OCI-LY3 (cell line): ENCODE measurements around the gene LDLRAD1.
"Not testable (repeated sequence)": the region's sequence is repeated elsewhere in the genome, so short reads cannot be mapped to it uniquely, and the experiment has no call there.

Experiments used
- H2AFZ ChIP-seq: fragments of 200-600, 300-600 bp; shearing (Covaris generic); 2 replicates; pipeline ENCODE4 v1.6.0; 2014; ENCODE audit warnings: antibody characterized with exemption, low read depth, low read length
- H3K27ac ChIP-seq: fragments of 200-600, 300-600 bp; sonication (generic); 2 replicates; pipeline ENCODE4 v1.5.1; 2014; ENCODE audit warnings: mild to moderate bottlenecking, low read length, moderate library complexity, mixed read lengths
- H3K27me3 ChIP-seq: fragments of 200-600, 300-600 bp; sonication (generic); 2 replicates; pipeline ENCODE4 v1.6.1; 2014; ENCODE audit warnings: low read depth, low read length, mixed read lengths
- H3K36me3 ChIP-seq: fragments of 200-600, 300-600 bp; sonication (generic); replicated peaks from 2 replicates; pipeline ENCODE3; 2014; ENCODE audit warnings: low read depth, low read length, mixed read lengths
- H3K4me1 ChIP-seq: fragments of 300-600, 200-600 bp; sonication (generic); 2 replicates; pipeline ENCODE4 v1.6.1; 2014; ENCODE audit warnings: low read length, mixed read lengths
- H3K4me2 ChIP-seq: fragments of 200-600, 300-600 bp; sonication (generic); 2 replicates; pipeline ENCODE4 v1.6.1; 2014; ENCODE audit warnings: low read length, mixed read lengths
- H3K4me3 ChIP-seq: fragments of 300-600, 200-600 bp; sonication (generic); 2 replicates; pipeline ENCODE4 v1.5.1; 2014; ENCODE audit warnings: antibody characterized with exemption, mild to moderate bottlenecking, low read length, moderate library complexity
- H3K79me2 ChIP-seq: fragments of 300-600, 200-600 bp; shearing (Covaris generic); 2 replicates; pipeline ENCODE4 v1.6.1; 2014; ENCODE audit warnings: mild to moderate bottlenecking, low read length, mixed read lengths
- H3K9ac ChIP-seq: fragments of 300-600, 200-600 bp; shearing (Covaris generic); 2 replicates; pipeline ENCODE4 v1.6.0; 2014; ENCODE audit warnings: mild to moderate bottlenecking, low read length, moderate library complexity
- H3K9me3 ChIP-seq: fragments of 200-600, 300-600 bp; shearing (Covaris generic); 2 replicates; pipeline ENCODE4 v1.6.1; 2014; ENCODE audit warnings: low read length, mixed read lengths; ENCODE audit not compliant: insufficient read depth
- H4K20me1 ChIP-seq: fragments of 200-600, 300-600 bp; sonication (generic); 2 replicates; pipeline ENCODE4 v1.6.1; 2016; ENCODE audit warnings: low read length, mixed read lengths; ENCODE audit not compliant: insufficient read depth
- EZH2phosphoT487 ChIP-seq: fragments of 200-600 bp; shearing (Covaris generic); IDR thresholded peaks from 2 replicates; pipeline ENCODE4 v1.6.1; 2018; ENCODE audit warnings: antibody characterized with exemption, mixed run types, low read depth
- TF ChIP-seq, protein P1 (sequence below): fragments of 200-600, 300-600 bp; sonication (generic); IDR thresholded peaks from 2 replicates; pipeline ENCODE4 v1.5.1; 2014; ENCODE audit warnings: antibody characterized with exemption, low read length, low read depth

LDLRAD1 gene

DNA sequence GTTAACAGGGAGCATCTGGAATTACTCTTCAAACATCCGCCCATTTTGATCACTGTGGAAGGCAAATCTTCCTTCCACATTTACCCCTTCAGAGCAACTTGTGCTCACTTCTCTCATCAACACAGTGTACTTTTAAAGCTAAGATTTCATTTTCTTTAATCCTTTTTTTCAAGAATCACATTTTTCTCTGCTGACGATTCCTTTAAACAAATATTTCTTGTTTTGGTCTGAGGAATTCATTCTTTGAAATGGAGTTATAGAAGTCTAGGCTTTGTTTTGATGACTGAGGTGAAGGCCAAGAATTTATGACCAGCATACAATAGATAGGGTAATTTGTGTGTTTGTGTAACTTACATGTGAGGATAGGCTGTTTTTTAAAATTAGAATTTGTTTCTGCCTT, 46.3 kb downstream of the LDLRAD1 start:
- H3K27ac ChIP-seq: no peak overlapping the region
- no peak overlapping the region for H3K4me2 ChIP-seq
- H4K20me1 ChIP-seq: no peaks in the 10 kb centered on the region
- no peaks in the 10 kb centered on the region for H3K9me3 ChIP-seq
- no peaks in the 10 kb centered on the region for H3K36me3 ChIP-seq
- H3K4me3 ChIP-seq: no peak overlapping the region
- no peak for TF ChIP-seq EZH2phosphoT487
- TF ChIP-seq, protein P1, sequence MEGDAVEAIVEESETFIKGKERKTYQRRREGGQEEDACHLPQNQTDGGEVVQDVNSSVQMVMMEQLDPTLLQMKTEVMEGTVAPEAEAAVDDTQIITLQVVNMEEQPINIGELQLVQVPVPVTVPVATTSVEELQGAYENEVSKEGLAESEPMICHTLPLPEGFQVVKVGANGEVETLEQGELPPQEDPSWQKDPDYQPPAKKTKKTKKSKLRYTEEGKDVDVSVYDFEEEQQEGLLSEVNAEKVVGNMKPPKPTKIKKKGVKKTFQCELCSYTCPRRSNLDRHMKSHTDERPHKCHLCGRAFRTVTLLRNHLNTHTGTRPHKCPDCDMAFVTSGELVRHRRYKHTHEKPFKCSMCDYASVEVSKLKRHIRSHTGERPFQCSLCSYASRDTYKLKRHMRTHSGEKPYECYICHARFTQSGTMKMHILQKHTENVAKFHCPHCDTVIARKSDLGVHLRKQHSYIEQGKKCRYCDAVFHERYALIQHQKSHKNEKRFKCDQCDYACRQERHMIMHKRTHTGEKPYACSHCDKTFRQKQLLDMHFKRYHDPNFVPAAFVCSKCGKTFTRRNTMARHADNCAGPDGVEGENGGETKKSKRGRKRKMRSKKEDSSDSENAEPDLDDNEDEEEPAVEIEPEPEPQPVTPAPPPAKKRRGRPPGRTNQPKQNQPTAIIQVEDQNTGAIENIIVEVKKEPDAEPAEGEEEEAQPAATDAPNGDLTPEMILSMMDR: no peak
- H3K9ac ChIP-seq: no peak overlapping the region
- no peaks in the 10 kb centered on the region for H3K27me3 ChIP-seq
- no peaks in the 10 kb centered on the region for H3K79me2 ChIP-seq
- no peak overlapping the region for H2AFZ ChIP-seq
- no peaks in the 10 kb centered on the region for H3K4me1 ChIP-seq

DNA sequence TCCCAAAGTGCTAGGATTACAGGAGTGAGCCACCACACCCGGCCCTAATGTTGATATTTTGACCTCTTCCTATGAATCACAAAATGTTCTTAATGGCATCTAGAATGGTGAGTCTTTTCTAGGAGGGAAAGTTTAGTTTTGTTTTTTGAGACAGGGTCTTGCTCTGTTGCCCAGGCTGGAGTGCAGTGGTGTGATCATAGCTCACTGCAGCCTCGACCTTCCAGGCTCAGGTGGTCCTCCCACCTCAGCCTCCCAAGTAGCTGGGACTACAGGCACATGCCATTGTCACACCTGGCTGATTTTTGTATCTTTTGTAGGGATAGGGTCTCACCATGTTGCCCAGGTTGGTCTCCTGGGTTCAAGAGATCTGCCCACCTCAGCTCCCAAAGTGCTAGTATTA, 48.7 kb downstream of the LDLRAD1 start:
- H3K4me3 ChIP-seq, H3K36me3 ChIP-seq, H4K20me1 ChIP-seq, H3K79me2 ChIP-seq, H3K27me3 ChIP-seq, H3K4me1 ChIP-seq, H3K9ac ChIP-seq, H2AFZ ChIP-seq, H3K9me3 ChIP-seq, H3K27ac ChIP-seq, H3K4me2 ChIP-seq: not testable (repeated sequence)

DNA sequence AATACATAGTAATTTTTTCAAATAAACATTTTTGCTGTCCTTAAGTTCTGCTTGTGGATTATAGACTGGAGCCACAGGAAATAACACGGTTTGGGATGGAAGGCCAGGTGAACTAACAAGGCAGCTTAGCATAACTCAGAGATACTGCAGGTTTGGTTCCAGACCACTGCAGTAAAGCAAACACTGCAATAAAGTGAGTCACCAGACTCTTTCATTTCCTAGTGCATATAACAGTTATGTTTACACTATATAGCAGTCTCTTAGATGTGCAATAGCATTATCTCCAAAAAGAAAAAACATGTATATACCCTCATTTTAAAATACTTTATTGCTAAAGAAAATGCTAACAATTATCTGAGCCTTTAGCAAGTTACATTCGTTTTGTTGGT, 49.9 kb downstream of the LDLRAD1 start:
- peaks cover under 1% of the 10 kb centered on the region for H3K36me3 ChIP-seq
- H3K27ac ChIP-seq: no peak overlapping the region

DNA sequence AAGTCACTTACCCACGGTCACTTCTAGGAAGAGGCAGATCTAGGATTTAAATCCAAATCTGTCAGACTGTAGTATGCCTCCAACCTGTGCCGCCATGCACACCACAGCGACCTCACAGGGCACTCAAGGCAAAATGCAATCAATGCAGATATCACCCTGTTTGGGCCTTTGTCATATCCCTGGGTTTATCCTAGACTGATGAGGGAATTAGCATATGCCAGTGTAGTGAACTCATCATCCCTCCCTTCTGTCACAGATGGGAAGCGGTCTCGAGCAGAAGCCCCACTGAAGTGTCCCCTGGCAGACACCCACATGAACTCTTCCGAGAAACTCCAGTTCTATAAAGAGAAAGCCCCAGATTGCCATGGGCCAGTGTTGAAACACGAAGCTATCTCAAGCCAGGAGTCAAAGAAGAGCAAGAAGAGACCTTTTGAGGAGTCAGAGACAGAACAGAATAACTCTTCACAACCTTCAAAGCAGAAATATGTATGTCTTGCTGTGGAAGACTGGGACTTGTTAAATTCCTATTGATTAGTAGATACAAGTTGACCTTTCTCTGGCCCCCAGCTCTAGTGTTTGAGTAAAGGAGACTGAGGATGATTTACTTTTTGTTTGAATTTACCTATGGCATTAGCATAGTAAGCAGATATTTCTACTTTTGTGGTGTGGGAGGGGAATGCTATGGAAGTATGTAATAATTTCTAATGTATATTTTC, 50.4 kb downstream of the LDLRAD1 start:
- H3K4me2 ChIP-seq: no peak overlapping the region
- H3K9me3 ChIP-seq: no peaks in the 10 kb centered on the region
- no peak overlapping the region for H3K27ac ChIP-seq
- H4K20me1 ChIP-seq: no peaks in the 10 kb centered on the region
- TF ChIP-seq, protein P1: no peak
- TF ChIP-seq EZH2phosphoT487: no peak
- no peaks in the 10 kb centered on the region for H3K27me3 ChIP-seq
- peaks cover 3% of the 10 kb centered on the region for H3K36me3 ChIP-seq
- no peak overlapping the region for H3K9ac ChIP-seq
- H3K4me1 ChIP-seq: peaks cover 10% of the 10 kb centered on the region
- H3K4me3 ChIP-seq: no peak overlapping the region
- H3K79me2 ChIP-seq: no peaks in the 10 kb centered on the region
- no peak overlapping the region for H2AFZ ChIP-seq

More for the DNA sequence above, 49.9 kb downstream of the LDLRAD1 start:
- Histone ChIP-seq H3K9ac (no peak overlapping the region), H3K4me3 (no peak overlapping the region), H3K4me2 (no peak overlapping the region), H2AFZ (no peak overlapping the region), H3K27me3 (no peaks in the 10 kb centered on the region), H3K4me1 (peaks cover 6% of the 10 kb centered on the region), H3K79me2 (no peaks in the 10 kb centered on the region), H3K9me3 (no peaks in the 10 kb centered on the region), H4K20me1 (no peaks in the 10 kb centered on the region)
- TF ChIP-seq, protein P1: no peak
- no peak for TF ChIP-seq EZH2phosphoT487
